SH-SY5Y (cell line): Measurements from ENCODE around the gene SPATA17.

Experiments used
- GATA2 ChIP-seq: IDR thresholded peaks from 2 replicates; pipeline ENCODE4 v1.6.1; 2011; ENCODE audit warnings: mild to moderate bottlenecking, low read depth, low read length
- GATA3 ChIP-seq: IDR thresholded peaks from 2 replicates; pipeline ENCODE4 v1.6.1; 2011; ENCODE audit warnings: low read depth, mild to moderate bottlenecking, low read length, moderate library complexity

SPATA17 gene

DNA sequence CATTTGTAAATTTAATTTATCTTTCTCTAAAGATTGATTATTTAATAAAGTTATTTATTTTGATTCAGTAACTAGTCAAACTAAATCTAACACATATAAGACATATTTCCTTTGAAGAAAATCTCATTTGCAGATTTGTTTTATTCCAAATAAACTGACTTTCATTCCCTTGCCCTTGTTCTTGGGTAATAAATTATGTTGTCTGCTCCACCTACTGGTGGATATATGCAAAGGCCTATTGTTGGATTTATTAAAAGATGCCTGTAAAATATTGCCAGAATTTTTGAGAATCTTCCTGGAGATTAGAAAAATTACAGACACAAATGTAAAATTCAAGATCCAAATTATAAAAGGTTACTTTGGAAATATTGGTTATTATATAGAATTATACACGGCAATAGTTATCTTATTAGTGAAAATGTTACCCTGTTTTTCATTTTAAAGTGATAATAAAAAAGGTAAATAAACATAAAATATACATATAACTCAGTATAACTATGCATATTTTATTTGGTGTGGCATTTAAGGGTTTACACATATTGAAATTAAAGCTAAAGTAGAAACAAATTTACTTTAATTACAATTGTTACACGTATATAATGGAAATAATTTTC, 116.1 kb downstream of the SPATA17 start:
- TF ChIP-seq GATA3 (no peak), GATA2 (no peak)

DNA sequence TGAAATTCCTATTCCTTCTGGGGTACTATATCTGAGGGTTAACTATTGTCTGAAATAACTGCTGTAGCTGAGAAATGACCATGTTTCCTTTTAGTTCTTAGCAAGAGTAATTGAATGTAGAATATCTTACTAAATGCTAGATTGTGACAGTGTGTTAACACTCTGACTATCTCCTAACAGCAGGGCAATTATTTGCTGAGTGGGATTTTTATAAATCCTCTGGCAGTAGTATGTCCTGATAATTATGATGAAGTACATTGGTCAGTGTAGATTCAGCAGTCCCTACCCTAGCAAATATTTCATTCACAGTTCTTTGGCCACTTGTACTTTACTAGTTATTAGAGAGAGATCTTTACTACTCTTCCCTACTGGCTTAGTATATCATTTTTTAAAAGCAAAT, 138.6 kb downstream of the SPATA17 start:
- TF ChIP-seq GATA3: no peak
- TF ChIP-seq GATA2: no peak

DNA sequence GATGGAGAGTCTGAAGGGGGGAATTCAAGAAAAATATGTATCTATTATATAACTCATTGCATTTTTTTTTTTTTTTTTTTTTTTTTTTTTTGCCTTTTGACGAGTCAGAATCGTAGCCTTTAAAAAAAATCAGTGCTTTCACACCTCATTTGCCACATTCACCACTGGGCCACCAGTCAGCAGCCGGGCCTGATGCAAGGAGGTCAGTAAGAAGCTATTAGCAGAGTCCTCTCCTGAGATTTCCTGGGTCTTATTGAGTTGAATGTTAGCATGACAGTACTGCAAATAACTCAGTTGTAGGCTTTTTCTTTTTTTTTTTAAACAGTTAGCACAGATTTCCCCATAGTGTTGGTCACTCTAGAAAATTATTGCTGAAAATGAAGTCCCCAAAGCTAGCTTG, 139.8 kb downstream of the SPATA17 start:
- TF ChIP-seq GATA3: no peak
- TF ChIP-seq GATA2: no peak

GRCh38 chr1:217776693-217777092, 145.5 kb downstream of the SPATA17 start:
- TF ChIP-seq GATA2: no peak
- TF ChIP-seq GATA3: no peak

DNA sequence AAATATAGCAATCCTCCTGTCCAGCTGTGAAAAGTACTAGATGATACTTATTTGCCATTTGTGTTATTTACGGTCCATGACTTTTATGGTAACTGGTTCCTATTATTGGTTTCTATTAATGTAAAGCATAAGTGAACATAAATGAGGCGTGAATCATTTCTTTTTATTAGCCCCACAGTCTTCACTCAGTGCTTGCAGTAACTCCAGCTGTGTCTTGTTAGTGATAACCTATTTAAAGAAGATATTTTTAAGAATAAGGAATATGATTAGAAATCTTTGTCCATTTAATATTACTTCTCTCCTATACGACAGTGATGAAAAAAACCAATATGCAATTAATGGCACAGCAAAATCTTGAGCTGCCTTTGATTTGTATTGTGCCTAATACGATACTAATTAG, 149.9 kb downstream of the SPATA17 start:
- TF ChIP-seq GATA3 (no peak), GATA2 (no peak)

DNA sequence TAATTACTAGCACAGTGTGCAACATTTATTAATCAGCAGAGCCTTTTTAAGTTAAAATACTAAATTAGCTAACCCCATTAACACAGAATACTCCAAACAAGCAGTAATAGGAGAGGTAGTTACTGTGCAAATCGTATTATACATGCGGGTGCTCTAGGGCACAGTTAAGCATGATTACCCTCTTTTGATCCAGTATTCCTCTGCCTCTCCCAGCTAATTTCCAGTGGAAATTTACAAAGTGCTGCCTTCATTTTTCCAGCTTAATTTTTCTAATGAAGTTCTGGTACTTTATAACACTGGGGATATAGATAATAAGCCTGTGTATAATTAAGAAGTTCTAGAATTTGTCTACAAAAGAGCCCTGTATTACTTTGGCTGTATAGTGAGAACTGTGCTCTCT, 159.9 kb downstream of the SPATA17 start:
- TF ChIP-seq GATA2 (no peak), GATA3 (no peak)

- TF ChIP-seq GATA2: no peak
- TF ChIP-seq GATA3: no peak
Measured at GRCh38 chr1:217805792-217806191, 174.6 kb downstream of the SPATA17 start.

DNA sequence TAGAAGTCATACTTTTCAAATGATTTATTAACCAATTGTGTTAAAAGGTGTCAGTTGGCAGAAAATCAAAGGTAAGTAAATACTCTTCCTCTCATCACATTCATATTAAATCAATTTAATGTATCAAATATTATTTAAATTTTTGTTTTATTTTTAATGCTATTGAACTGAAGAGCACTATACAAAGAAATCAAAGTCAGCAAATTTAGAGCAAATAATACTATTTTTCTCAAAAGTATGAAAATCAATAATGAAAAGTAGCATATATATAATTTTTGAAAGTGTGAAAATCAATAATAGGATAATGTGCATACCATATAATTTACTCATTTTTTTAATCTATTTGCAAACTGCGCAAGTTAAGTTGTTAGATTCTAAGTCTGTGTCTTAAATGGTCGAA, 181.0 kb downstream of the SPATA17 start:
- TF ChIP-seq GATA3: no peak
- no peak for TF ChIP-seq GATA2

- TF ChIP-seq GATA2: no peak
- no peak for TF ChIP-seq GATA3
Measured at GRCh38 chr1:217813031-217813430, 181.9 kb downstream of the SPATA17 start.

DNA sequence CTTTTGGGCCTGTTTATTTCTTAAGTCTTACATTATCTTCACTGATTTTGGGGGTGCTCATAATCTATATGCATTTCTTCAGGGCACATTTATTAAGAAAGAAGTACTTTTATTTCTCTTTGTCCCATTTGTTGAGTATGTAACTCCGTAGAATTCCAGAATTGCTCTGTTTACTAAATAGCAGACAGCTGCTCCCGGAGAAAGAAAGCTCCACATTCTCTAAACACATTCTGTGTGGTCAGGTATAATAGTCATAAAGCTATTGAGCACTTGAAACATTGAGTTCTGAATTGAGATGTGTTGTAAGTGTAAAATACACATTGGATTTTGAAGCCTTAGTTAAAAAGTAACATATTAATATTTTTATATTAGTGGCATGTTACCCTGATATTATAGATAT, 206.5 kb downstream of the SPATA17 start:
- TF ChIP-seq GATA2 (no peak), GATA3 (no peak)

DNA sequence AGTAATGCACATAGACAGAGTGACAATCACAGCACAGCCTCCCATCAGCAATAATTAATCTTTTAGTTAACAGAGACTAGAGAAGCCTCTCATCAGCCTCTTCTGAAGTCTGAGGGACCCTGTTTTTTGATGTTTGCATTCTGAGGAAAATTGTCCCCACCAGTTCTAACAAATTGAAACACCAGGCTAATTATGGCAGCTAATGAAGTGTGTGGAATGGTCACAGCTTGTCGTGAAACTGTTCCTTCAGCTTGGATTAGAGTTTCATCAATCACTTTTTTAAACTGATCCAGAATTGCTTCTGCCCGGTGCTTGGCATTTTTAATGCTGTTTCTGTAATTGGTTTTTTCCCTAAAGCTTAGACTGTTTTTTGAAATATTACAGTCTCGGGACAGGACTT, 208.0 kb downstream of the SPATA17 start:
- TF ChIP-seq GATA3 (no peak), GATA2 (no peak)

- TF ChIP-seq GATA2 (no peak), GATA3 (no peak)
Measured at GRCh38 chr1:217846733-217847132, 215.6 kb downstream of the SPATA17 start.

DNA sequence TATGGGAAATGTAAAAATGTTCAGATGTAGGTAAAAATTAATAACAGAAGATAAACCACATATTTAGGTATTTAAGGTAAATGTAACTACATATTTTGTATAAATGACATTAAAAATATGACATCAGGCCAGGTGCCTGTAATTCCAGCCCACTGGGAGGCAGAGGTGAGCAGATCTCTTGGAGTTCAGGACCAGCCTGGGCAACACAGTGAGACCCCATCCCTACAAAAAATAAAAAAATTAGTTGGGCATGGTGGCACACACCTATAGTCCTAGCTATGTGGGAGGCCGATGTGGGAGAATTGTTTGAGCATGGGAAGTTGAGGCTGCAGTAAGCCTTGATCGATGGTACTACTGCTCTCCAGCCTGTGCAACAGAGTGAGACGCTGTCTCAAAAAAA, 216.5 kb downstream of the SPATA17 start:
- TF ChIP-seq GATA2 (no peak), GATA3 (no peak)

DNA sequence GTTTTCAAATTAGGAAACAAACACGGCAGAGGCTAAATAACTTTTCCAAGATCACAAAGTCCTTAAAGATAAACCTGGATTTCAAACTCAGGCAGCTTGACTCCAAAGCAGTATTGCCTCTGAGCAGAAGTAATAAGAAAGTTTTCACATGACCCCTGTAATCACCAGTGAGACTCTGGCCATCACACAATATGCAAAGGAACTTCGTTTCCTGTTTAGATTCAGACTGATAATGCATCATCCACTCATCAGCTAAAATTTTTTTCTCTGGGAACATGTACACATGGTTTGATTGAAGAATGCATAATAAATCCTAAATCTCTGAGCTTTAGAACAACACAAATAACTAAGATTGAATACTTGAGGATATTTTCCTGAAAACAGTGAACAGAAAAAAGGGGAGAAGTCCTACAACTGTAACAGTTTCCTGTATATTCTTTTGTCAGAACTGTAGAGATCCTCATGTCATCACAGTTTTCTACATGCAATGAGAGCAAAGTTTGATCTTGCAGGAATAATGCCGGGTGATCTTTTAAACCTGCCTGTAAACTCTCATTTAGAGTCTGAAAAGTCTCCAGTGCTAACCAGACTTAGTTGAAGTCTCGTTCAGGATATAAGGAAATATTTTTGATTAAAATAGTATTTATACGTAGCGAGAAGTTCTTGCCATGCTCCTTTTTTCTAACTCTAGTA, 225.3 kb downstream of the SPATA17 start:
- no peak for TF ChIP-seq GATA3
- no peak for TF ChIP-seq GATA2

GRCh38 chr1:217857061-217857460, 225.9 kb downstream of the SPATA17 start:
- TF ChIP-seq GATA2 (no peak), GATA3 (no peak)

DNA sequence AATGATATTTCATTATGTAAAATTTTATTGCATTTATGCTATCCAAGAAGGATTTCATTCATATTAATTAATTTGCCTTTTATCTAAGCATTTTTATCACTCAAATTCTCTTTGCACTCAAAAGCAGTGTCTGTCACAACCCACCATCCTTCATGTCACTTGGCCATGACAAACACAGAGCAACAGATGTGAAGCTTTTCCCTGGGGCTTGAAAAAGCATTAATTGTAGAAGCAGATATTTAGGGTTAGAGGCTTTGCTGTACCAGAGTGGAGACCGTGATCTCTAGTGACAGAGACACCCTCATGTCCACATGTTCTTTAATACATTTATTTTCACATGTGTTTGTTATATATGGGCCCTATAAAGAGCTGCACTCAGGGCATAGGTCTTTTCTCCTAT, 230.5 kb downstream of the SPATA17 start:
- TF ChIP-seq GATA3: no peak
- TF ChIP-seq GATA2: no peak
